Measurements from ENCODE around the gene CYTH1.
"Not testable (repeated sequence)": the region's sequence is repeated elsewhere in the genome, so short reads cannot be mapped to it uniquely, and the experiment has no call there.

CYTH1 gene

GRCh38 chr17:78687944-78688343 lies 94.1 kb downstream of the CYTH1 start:
- no peak for DNase-seq (ENCODE audit: low spot score)

- no peak for DNase-seq (ENCODE audit: low spot score)
Observed at GRCh38 chr17:78687125-78687524, 94.9 kb downstream of the CYTH1 start.

GRCh38 chr17:78684026-78684425 lies 98.0 kb downstream of the CYTH1 start:
- no peak for DNase-seq (ENCODE audit: low spot score)

GRCh38 chr17:78683408-78683961 lies 98.6 kb downstream of the CYTH1 start:
- DNase-seq (ENCODE audit: low spot score) = no peak

- DNase-seq (ENCODE audit: low spot score) = no peak
Observed at GRCh38 chr17:78682363-78682762, 99.7 kb downstream of the CYTH1 start.

GRCh38 chr17:78680436-78680835 lies 101.6 kb downstream of the CYTH1 start:
- no peak for DNase-seq (ENCODE audit: low spot score)

GRCh38 chr17:78679495-78680395 lies 102.3 kb downstream of the CYTH1 start:
- DNase-seq (ENCODE audit: low spot score) = no peak

GRCh38 chr17:78678711-78679110 lies 103.4 kb downstream of the CYTH1 start:
- no peak for DNase-seq (ENCODE audit: low spot score)

- DNase-seq (ENCODE audit: low spot score) = no peak
Observed at GRCh38 chr17:78678222-78678557, 103.9 kb downstream of the CYTH1 start.

- DNase-seq (ENCODE audit: low spot score) = no peak
Observed at GRCh38 chr17:78677303-78678221, 104.5 kb downstream of the CYTH1 start.

- DNase-seq (ENCODE audit: low spot score) = no peak
Observed at GRCh38 chr17:78676412-78677302, 105.4 kb downstream of the CYTH1 start.

- DNase-seq (ENCODE audit: low spot score) = no peak
Observed at GRCh38 chr17:78675836-78676235, 106.2 kb downstream of the CYTH1 start.

GRCh38 chr17:78675316-78675616 lies 106.8 kb downstream of the CYTH1 start:
- no peak for DNase-seq (ENCODE audit: low spot score)

- DNase-seq (ENCODE audit: low spot score) = peak; percentile 75
Observed at GRCh38 chr17:78674595-78675315, 107.3 kb downstream of the CYTH1 start.

- DNase-seq (ENCODE audit: low spot score) = no peak
Observed at GRCh38 chr17:78674156-78674555, 107.9 kb downstream of the CYTH1 start.

- no peak for DNase-seq (ENCODE audit: low spot score)
Observed at GRCh38 chr17:78673395-78673794, 108.7 kb downstream of the CYTH1 start.

GRCh38 chr17:78672871-78673371 lies 109.2 kb downstream of the CYTH1 start:
- DNase-seq (ENCODE audit: low spot score) = no peak

GRCh38 chr17:78672005-78672404 lies 110.1 kb downstream of the CYTH1 start:
- no peak for DNase-seq (ENCODE audit: low spot score)

GRCh38 chr17:78671726-78672001 lies 110.4 kb downstream of the CYTH1 start:
- not testable (repeated sequence) for DNase-seq (ENCODE audit: low spot score)

- DNase-seq (ENCODE audit: low spot score) = no peak
Observed at GRCh38 chr17:78670850-78671725, 111.0 kb downstream of the CYTH1 start.

Measured in iPS-NIHi11 (cell line).